GM21576 (cell line): ENCODE measurements around the gene IFIH1.

ENCODE experiments used
- ATAC-seq: cut with Tn5 transposase; IDR thresholded peaks from one replicate; pipeline ENCODE4 v1.9.1; 2021; ENCODE audit warnings: mild to moderate bottlenecking, moderate library complexity; ENCODE audit not compliant: unreplicated experiment

Gene IFIH1

DNA sequence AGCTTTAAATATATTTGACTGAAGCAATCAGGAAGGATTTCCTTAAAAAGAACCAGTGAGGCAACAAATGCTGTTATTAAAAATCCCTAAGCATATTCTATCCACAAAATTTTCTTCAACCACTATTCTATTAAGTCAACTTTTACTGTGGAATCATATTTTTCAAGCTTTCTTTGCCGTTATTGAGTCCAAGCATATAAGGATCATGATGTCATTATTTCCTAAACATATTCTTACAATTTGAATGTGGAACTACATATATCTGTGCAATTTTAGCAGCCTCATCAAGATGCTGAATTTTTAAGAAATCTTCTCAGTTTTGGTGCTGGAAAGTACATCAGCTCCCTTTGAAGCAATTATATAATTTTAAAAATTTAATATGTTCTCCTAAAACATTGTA, 5.6 kb downstream of the IFIH1 start:
- ATAC-seq = no peak

DNA sequence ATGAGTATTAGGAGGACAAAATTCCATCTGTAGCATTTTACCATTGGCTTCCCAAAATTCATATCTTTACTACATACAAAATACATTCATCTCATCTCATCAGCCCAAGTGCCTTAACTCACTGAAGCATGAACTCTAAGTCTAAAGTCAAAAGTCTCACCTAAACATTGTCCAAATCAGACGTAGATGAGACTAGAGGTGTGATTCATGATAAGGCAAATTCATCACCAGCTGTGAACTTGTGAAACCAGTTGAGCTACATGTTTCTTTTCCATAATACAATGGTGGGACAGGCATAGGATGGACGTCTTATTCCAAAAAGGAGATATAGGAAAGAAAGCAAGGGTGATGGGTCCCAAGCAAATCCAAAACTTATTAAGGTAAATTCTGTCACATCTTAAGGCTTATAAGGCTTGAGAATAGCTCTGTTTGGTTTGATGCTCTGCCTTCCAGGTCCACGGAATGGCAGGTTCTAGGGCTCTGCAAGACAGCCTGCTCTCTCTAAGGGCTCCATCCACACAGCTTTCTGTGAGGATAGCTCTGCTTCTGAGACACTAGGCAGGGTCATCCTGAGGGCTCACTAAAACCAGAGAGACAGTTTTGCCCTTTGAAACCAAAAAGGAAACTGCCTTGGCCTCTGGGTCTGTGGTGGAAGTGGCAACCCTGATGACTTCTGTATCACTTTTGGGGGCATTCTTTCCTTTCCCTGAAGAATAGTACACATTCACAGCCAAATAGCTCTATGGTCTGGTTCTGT, 9.6 kb downstream of the IFIH1 start:
- ATAC-seq = peak; percentile 55

GRCh38 chr2:162305901-162306300, 12.6 kb downstream of the IFIH1 start:
- ATAC-seq = no peak

DNA sequence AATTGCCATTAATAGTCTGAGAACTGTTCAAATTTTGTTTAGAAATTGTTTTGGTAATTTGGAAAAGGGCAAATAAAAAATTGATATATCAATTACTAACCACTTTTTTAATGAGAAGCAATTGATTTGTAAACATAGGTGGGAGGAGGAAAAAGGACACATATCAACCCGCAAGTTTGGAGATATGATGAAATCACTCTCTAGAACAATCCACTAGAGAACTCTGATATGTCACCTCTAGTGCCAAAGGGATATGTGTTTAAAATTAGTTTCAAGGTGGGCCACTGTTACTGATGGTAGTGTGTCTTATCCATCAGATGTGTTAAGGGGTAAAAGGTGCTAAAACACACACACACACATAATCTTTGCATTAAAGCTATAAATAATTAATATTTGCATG, 16.6 kb downstream of the IFIH1 start:
- no peak for ATAC-seq

DNA sequence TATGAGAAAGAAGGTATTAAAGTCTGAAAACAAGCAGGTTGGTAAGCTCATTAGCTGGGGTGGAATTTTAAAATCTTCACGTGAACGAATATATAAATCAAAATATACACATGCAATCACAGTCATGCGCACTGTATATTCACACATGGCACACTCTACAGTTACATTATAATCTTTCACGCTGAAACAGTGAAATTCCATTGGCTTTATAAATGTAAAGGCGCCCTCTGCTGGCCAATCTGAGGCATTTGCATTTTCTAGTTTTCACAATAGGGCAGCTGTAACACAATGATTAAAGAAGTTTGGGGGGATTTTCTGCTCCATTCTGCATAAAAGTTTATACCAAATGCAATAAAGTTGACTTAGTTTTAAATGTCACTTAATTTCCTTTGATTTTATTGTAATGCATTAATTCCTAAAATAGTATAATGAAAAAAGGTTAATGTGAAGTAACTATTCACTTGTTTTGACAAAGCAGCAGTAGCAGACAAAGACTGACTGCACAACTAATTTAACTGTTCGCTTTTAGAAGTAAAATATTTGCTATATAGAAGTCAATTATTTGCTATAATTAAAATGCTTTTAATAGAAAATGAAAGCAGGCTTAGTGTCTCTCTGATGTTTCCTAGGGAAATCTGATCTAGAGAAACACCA, 17.2 kb downstream of the IFIH1 start:
- peak; percentile 78 for ATAC-seq

GRCh38 chr2:162300266-162300665, 18.2 kb downstream of the IFIH1 start:
- no peak for ATAC-seq

DNA sequence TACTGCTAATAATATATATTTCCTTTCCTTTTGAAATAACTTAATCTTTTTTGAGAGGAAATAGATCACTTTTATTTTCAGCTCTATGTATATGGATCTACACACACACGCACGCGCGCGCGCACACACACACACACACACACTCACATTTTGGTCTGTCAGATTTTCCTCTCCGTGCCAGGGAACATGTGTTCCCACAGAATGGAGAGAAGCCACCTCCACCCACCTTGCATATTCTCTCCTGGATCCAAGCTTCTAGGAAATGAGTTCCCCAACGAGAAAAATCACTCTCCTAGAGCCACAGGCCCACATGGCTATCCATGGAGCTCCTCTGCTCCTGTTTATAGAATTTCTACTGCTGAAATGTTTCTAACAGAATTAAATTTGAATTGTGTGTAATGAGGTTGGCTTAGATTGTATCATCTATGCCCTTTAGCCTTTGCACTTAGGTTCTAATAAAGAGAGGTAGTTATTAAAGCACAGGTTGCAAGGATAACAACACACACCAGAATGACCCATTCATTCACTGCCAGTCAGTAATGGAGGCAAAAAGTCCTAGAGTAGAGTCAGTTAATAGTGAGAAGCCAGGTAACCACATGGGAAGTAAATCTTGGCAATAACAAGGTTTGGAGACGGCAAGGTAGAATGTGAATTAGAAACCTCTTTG, 19.7 kb downstream of the IFIH1 start:
- no peak for ATAC-seq

- peak; percentile 72 for ATAC-seq
Measured at GRCh38 chr2:162297925-162298552, 20.4 kb downstream of the IFIH1 start.

- ATAC-seq = no peak
Measured at GRCh38 chr2:162295009-162295408, 23.5 kb downstream of the IFIH1 start.

DNA sequence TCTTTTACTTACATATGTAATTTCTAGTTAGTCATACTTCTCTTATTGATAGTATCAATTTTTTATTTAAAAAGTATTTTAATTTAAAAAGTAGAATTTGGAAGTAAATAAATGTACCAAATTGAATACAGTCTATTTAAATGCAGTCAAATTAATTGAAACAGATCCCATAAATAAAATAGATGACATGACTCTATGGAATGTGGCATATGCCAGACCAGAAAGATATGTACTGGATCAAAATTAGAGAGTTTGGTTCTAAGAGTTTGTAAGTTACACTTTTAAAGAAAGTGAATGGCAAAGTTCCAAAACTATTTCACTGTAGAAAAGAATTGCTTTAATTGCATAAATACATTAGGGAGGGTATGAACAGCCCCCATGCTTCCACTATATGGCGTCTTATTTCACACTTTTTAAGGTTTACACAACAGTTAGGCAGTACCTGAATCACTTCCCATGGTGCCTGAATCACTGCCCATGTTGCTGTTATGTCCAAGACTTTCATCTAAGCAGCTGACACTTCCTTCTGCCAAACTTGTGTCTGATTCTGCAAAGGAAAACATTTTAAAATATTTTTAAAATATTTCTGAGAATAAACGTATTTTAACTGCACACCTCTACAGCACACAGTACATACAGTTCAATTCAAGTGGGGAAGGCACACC, 25.2 kb downstream of the IFIH1 start:
- no peak for ATAC-seq

GRCh38 chr2:162291748-162292147, 26.7 kb downstream of the IFIH1 start:
- ATAC-seq = no peak

DNA sequence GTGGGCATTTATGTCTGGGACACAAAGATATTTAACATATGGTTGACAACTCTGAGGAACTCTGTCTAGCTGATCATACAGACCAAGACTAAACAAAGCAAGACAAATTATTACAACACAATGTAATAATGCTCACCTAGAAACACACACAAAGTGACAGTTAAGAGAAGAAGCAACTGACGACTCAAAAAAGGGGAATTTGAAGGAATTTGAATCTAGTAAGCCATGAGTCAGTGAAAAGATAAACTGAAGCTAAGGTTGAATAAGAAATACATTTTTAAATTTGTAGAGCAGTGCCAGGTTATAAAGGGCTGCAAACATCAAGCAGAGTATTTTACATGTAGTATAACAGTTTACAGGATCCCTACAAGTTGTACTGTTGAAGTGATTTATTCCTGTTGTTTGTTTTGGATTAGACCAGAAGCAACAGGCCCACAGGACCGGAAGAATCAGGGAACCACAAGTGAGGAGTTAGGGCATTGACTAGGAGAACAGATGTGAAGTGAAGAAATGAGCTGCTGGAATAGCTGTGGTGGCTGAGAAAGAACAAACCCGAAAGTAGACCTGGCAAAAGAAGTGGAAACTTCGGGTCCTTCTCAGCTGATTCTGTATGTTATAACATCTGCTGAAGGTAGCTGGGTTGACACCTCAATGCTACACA, 35.6 kb downstream of the IFIH1 start:
- no peak for ATAC-seq

- ATAC-seq = no peak
Measured at GRCh38 chr2:162280654-162281053, 37.8 kb downstream of the IFIH1 start.

GRCh38 chr2:162277381-162277780, 41.1 kb downstream of the IFIH1 start:
- no peak for ATAC-seq

DNA sequence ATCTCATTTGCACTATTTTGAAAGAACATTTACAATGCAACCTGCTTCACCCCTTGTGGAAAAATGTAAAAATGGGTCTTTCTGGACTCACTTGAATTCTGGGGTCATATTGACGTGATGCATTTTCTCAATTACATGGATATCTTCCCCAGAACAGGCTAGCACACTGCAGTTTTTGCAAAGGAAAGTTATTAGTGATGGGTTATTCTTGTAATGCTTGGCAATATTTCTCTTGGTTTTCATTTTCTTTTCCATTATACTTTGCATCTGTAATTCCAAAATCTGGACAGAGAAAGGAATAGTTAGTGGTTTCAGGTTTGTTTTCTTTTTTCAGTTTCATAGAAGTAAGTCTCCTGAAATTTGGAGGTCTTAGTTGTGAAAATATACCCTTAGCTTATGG, 50.5 kb downstream of the IFIH1 start:
- ATAC-seq = no peak

DNA sequence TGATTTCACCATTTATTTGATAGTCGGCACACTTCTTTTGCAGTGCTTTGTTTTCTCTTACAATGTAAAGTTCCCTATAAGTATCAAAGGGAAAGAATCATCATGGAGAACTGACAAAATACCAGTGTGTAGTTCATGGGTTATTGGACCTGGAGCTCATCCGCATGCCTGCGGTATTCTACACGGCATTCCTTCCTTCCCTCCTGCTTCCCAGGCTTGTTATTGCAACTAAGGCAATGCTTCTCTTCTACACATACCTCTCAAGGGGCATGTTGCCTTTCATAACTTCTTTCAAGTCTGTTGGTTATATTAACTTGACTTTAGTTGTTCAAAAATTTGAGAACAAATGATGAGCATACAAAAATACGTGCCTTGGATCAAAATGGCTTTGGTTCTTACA, 51.0 kb downstream of the IFIH1 start:
- no peak for ATAC-seq

DNA sequence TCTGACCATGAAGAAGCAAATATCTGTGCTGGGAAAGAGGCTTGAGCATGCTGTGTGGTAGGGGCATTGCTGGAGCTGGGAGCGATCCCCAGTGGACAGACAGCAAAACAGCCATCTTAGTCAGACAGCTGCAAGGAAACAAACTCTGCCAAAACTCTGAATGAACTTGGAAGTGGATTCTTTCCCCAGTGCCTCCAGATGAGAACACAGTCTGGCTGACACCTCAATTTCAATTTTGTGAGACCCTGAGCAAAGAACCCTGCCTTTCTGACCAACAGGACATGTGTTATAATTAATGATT, 52.1 kb downstream of the IFIH1 start:
- no peak for ATAC-seq

DNA sequence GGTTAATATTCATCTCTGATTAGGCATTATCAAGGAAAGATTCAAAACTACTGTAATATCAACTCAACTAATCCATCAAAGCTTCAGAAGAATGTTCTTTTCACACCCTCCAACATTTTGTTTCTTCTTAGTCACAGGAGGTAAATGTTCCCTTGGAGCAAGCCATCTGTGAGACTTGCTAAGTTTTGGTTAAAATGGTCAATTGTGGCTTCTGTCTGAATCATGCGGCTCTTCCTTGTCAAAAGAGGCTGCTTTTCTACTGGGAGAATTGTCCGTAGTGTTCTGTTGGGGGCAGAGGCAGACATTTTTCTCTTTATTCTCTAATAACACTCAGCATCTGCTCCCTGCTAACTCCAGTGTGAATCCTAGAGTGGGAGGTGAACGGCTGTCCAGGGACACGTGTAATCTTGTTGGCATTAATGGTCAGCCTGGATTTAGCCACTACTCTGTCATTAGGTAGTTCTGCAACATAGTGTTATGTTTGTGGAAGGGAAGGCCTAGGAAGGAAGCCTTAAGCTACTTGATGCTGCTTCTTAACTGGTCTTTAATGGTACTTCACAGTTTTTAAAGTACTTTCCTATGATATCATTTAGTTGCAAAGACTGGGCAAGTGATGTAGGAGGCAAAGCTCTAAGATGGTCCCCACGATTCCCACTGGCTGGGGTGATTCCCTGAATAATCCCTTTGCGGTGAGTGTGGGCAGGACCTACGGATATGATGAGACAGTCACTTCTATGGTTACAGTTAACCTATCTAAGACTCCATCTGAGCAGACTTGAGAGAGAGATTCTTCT, 52.6 kb downstream of the IFIH1 start:
- no peak for ATAC-seq

DNA sequence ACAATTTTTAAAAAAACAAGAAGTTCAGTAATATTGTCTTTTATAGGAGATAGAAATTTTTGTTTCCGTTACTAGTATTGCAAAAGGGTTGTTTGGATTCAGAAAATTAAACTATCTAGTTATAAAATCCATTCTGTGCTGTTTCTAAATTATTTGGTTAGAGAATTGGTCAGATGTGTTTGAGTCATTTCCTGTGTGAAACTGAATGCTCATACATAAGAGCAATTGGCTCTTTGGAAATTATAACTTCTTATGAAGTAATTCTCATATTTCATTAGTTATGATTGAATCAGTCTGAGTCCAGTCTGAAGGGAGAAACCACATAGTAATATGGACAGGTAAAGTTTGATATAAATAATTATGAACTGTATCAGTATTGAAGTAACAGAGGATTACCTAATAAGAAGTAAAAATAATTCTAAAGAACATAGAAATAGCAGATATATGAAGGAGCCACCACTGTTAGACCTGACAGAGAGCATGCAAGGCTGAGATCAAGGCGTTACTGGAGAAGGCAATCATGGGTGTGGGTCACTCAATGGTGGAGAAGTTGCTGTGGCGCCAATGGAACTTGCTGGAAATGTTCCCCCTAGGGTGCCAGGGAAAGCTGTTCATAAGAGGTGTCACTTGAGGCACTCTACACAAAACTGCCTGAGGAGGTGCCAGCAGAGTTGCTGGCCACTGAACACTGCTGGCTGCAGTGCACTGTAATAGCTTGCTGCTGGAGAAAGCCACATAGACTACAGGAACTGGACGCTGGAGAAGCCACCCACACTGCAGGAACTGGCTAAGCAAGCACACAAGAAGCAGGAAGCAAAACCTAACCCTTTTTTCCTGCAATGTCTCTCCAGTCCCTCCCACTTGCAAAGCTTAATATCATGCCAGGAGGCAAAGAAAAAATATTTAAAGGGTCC, 57.2 kb downstream of the IFIH1 start:
- peak; percentile 54 for ATAC-seq
